GM12892 (cell line): ENCODE data around the gene BACE2.

Experiments
- DNase-seq: peaks from one replicate; pipeline ENCODE4 v3.0.0; 2011; ENCODE audit not compliant: insufficient read length
- FAIRE-seq: peaks from 2 replicates; lab custom pipeline; 2011; peaks lifted over from hg19 to GRCh38; lab: Jason Lieb, UNC
- POLR2A ChIP-seq: IDR thresholded peaks from 2 replicates; pipeline ENCODE4 v1.6.1; 2011; ENCODE audit warnings: low read depth, low read length, control low read depth
- POLR2AphosphoS5 ChIP-seq: IDR thresholded peaks from 2 replicates; pipeline ENCODE4 v1.6.1; 2011; ENCODE audit warnings: low read depth, low read length, control low read depth
- TAF1 ChIP-seq: IDR thresholded peaks from 2 replicates; pipeline ENCODE4 v1.6.1; 2011; ENCODE audit warnings: low read depth, mild to moderate bottlenecking, control low read depth, low read length, borderline replicate concordance

Gene BACE2

GRCh38 chr21:41153443-41153842, 14.5 kb upstream of the BACE2 start:
- DNase-seq (no peak), FAIRE-seq (no peak)
- TF ChIP-seq POLR2A: no peak
- TF ChIP-seq POLR2AphosphoS5: no peak
- no peak for TF ChIP-seq TAF1

- TF ChIP-seq POLR2A: no peak
- no peak for TF ChIP-seq POLR2AphosphoS5
- TF ChIP-seq TAF1: no peak
- FAIRE-seq (no peak), DNase-seq (no peak)
Observed at GRCh38 chr21:41156142-41156541, 11.8 kb upstream of the BACE2 start.

- DNase-seq (no peak), FAIRE-seq (no peak)
- TF ChIP-seq POLR2AphosphoS5: no peak
- TF ChIP-seq TAF1: no peak
- TF ChIP-seq POLR2A: no peak
Observed at GRCh38 chr21:41158026-41158425, 9.9 kb upstream of the BACE2 start.

GRCh38 chr21:41160036-41160435, 7.9 kb upstream of the BACE2 start:
- DNase-seq (no peak), FAIRE-seq (no peak)
- TF ChIP-seq POLR2A (no peak), POLR2AphosphoS5 (no peak), TAF1 (no peak)

GRCh38 chr21:41161428-41161827, 6.5 kb upstream of the BACE2 start:
- no peak for FAIRE-seq

GRCh38 chr21:41162096-41162495, 5.9 kb upstream of the BACE2 start:
- DNase-seq (no peak), FAIRE-seq (no peak)
- no peak for TF ChIP-seq TAF1
- TF ChIP-seq POLR2A: no peak
- TF ChIP-seq POLR2AphosphoS5: no peak

More at GRCh38 chr21:41161428-41161827, 6.5 kb upstream of the BACE2 start:
- TF ChIP-seq TAF1: no peak
- no peak for DNase-seq

- FAIRE-seq (no peak), DNase-seq (no peak)
- TF ChIP-seq TAF1 (no peak), POLR2AphosphoS5 (no peak), POLR2A (no peak)
Observed at GRCh38 chr21:41163091-41163490, 4.9 kb upstream of the BACE2 start.

GRCh38 chr21:41164052-41164451, 3.9 kb upstream of the BACE2 start:
- DNase-seq: no peak
- TF ChIP-seq POLR2AphosphoS5: no peak
- TF ChIP-seq POLR2A: no peak
- no peak for TF ChIP-seq TAF1
- no peak for FAIRE-seq

- FAIRE-seq (no peak), DNase-seq (no peak)
- TF ChIP-seq POLR2AphosphoS5: no peak
- no peak for TF ChIP-seq POLR2A
- no peak for TF ChIP-seq TAF1
Observed at GRCh38 chr21:41164981-41165655, 2.8 kb upstream of the BACE2 start.

- TF ChIP-seq TAF1: no peak
- no peak for TF ChIP-seq POLR2A
- no peak for TF ChIP-seq POLR2AphosphoS5
- DNase-seq (no peak), FAIRE-seq (no peak)
Observed at GRCh38 chr21:41166884-41167283, 1.1 kb upstream of the BACE2 start.

- TF ChIP-seq TAF1: no peak
- no peak for TF ChIP-seq POLR2A
- TF ChIP-seq POLR2AphosphoS5: no peak
- no peak for FAIRE-seq
- no peak for DNase-seq
Observed at GRCh38 chr21:41168391-41169257, 664 bp downstream of the BACE2 start.

GRCh38 chr21:41169258-41169576, 1.3 kb downstream of the BACE2 start:
- DNase-seq (no peak), FAIRE-seq (no peak)
- no peak for TF ChIP-seq POLR2AphosphoS5
- TF ChIP-seq TAF1: no peak
- TF ChIP-seq POLR2A: no peak

GRCh38 chr21:41169701-41170100, 1.7 kb downstream of the BACE2 start:
- no peak for FAIRE-seq
- TF ChIP-seq POLR2AphosphoS5: no peak
- no peak for TF ChIP-seq POLR2A
- TF ChIP-seq TAF1: no peak
- no peak for DNase-seq
